Measurements from ENCODE around the gene POP4.

Gene POP4

DNA sequence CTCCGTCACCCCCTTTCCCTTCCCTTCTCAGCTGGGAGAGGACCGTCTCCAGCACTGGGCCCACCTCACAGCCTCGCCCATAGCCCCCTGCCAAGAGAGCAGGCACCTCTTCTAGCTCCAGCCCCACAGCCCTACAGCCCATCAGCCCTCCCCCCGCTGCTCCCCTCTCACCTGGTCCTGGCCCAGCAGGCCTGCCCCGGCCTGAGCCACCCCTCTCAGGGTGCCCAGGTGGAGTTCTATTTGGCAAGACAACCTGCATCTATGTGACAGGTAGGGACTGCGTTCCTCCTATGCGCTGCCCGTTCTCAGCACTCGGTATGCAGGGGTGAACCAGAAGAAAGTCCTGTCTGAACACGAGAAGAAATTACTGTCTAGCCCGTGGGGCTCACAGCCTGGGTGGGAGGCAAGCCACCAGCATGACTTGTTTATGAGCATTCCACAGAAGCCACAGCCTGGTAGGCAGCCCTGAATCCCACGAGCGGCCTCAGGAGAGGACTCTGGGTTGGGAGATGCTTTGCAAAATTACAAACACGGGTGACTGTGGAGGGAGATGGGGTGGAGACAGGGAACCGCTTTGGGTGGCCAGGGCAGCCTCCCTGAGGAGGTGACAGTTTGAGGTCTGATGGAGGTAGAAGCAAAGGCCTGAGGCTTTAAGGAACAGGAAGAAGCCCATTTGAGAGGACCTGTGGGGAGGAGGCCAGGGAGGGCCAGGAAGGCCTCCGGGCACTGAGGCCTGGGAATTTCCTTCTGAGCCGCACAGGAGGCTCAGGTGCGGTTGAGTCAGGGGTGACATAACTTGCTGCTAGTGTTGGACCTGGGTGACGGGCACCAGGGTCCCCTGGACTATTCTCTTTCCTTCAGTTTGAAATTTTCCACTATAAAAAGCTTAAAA, 58.0 kb downstream of the POP4 start (continued):
- TF ChIP-seq, protein P1, sequence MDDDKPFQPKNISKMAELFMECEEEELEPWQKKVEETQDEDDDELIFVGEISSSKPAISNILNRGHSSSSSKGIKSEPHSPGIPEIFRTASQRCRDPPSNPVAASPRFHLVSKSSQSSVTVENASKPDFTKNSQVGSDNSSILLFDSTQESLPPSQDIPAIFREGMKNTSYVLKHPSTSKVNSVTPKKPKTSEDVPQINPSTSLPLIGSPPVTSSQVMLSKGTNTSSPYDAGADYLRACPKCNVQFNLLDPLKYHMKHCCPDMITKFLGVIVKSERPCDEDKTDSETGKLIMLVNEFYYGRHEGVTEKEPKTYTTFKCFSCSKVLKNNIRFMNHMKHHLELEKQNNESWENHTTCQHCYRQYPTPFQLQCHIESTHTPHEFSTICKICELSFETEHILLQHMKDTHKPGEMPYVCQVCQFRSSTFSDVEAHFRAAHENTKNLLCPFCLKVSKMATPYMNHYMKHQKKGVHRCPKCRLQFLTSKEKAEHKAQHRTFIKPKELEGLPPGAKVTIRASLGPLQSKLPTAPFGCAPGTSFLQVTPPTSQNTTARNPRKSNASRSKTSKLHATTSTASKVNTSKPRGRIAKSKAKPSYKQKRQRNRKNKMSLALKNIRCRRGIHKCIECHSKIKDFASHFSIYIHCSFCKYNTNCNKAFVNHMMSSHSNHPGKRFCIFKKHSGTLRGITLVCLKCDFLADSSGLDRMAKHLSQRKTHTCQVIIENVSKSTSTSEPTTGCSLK (tag by site-specific recombination; IDR thresholded peaks at IDR 0.05) = no peak
- peak; percentile 16; the same call in 1 of the 2 replicates for TF ChIP-seq ZNF692 (tag by site-specific recombination; IDR thresholded peaks at IDR 0.05)
- peak; percentile 28; the same call in 1 of the 2 replicates for TF ChIP-seq ZBTB20 (tag by site-specific recombination; IDR thresholded peaks at IDR 0.05)
- no peak for TF ChIP-seq ZNF184 (tag by site-specific recombination; IDR thresholded peaks at IDR 0.05)
- TF ChIP-seq KLF16 (tag by site-specific recombination; IDR thresholded peaks at IDR 0.05) = no peak
- no peak for TF ChIP-seq ZNF747 (tag by site-specific recombination; IDR thresholded peaks at IDR 0.05)
- TF ChIP-seq ZNF837 (tag by site-specific recombination; IDR thresholded peaks at IDR 0.05) = no peak
- TF ChIP-seq, protein P2, sequence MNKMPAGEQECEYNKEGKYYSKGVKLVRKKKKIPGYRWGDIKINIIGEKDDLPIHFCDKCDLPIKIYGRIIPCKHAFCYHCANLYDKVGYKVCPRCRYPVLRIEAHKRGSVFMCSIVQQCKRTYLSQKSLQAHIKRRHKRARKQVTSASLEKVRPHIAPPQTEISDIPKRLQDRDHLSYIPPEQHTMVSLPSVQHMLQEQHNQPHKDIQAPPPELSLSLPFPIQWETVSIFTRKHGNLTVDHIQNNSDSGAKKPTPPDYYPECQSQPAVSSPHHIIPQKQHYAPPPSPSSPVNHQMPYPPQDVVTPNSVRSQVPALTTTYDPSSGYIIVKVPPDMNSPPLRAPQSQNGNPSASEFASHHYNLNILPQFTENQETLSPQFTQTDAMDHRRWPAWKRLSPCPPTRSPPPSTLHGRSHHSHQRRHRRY (tag by site-specific recombination; IDR thresholded peaks at IDR 0.05) = 0 out of 2 replicates have a peak, but pooled peaks have one; percentile 6
- no peak for TF ChIP-seq ZNF114 (tag by site-specific recombination; IDR thresholded peaks at IDR 0.05)
- TF ChIP-seq YY2 (tag by site-specific recombination; IDR thresholded peaks at IDR 0.05) = no peak
- TF ChIP-seq, protein P3, sequence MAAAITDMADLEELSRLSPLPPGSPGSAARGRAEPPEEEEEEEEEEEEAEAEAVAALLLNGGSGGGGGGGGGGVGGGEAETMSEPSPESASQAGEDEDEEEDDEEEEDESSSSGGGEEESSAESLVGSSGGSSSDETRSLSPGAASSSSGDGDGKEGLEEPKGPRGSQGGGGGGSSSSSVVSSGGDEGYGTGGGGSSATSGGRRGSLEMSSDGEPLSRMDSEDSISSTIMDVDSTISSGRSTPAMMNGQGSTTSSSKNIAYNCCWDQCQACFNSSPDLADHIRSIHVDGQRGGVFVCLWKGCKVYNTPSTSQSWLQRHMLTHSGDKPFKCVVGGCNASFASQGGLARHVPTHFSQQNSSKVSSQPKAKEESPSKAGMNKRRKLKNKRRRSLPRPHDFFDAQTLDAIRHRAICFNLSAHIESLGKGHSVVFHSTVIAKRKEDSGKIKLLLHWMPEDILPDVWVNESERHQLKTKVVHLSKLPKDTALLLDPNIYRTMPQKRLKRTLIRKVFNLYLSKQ (tag by site-specific recombination; IDR thresholded peaks at IDR 0.05; ENCODE audit: borderline replicate concordance) = no peak
- no peak for TF ChIP-seq ZNF26 (tag by site-specific recombination; IDR thresholded peaks at IDR 0.05)
- no peak for TF ChIP-seq ZNF24 (tag by site-specific recombination; IDR thresholded peaks at IDR 0.05)
- no peak for TF ChIP-seq ZNF121 (tag by site-specific recombination; IDR thresholded peaks at IDR 0.05)
- no peak for TF ChIP-seq ZNF623 (tag by site-specific recombination; IDR thresholded peaks at IDR 0.05)
- peak; percentile 75; the same call in 1 of the 2 replicates for TF ChIP-seq ZNF133 (tag by site-specific recombination; IDR thresholded peaks at IDR 0.05)
- no peak for TF ChIP-seq ZNF169 (tag by site-specific recombination; IDR thresholded peaks at IDR 0.05)
- TF ChIP-seq ZNF501 (tag by site-specific recombination; IDR thresholded peaks at IDR 0.05) = no peak
- TF ChIP-seq ZNF658 (tag by site-specific recombination; IDR thresholded peaks at IDR 0.05) = no peak
- no peak for TF ChIP-seq ZNF140 (tag by site-specific recombination; IDR thresholded peaks at IDR 0.05)
- TF ChIP-seq ZNF585B (tag by site-specific recombination; IDR thresholded peaks at IDR 0.05) = no peak
- TF ChIP-seq ZNF629 (tag by site-specific recombination; IDR thresholded peaks at IDR 0.05) = no peak
- TF ChIP-seq, protein P4, sequence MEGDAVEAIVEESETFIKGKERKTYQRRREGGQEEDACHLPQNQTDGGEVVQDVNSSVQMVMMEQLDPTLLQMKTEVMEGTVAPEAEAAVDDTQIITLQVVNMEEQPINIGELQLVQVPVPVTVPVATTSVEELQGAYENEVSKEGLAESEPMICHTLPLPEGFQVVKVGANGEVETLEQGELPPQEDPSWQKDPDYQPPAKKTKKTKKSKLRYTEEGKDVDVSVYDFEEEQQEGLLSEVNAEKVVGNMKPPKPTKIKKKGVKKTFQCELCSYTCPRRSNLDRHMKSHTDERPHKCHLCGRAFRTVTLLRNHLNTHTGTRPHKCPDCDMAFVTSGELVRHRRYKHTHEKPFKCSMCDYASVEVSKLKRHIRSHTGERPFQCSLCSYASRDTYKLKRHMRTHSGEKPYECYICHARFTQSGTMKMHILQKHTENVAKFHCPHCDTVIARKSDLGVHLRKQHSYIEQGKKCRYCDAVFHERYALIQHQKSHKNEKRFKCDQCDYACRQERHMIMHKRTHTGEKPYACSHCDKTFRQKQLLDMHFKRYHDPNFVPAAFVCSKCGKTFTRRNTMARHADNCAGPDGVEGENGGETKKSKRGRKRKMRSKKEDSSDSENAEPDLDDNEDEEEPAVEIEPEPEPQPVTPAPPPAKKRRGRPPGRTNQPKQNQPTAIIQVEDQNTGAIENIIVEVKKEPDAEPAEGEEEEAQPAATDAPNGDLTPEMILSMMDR (tag by site-specific recombination; IDR thresholded peaks at IDR 0.05) = no peak
- TF ChIP-seq ZNF544 (tag by site-specific recombination; IDR thresholded peaks at IDR 0.05) = no peak
- TF ChIP-seq ZNF391 (tag by site-specific recombination; IDR thresholded peaks at IDR 0.05; ENCODE audit: borderline replicate concordance, low read depth) = no peak
- no peak for TF ChIP-seq KLF7 (tag by site-specific recombination; IDR thresholded peaks at IDR 0.05; ENCODE audit: borderline replicate concordance)
- TF ChIP-seq ZNF600 (tag by site-specific recombination; IDR thresholded peaks at IDR 0.05) = no peak
- TF ChIP-seq SP7 (tag by site-specific recombination; IDR thresholded peaks at IDR 0.05) = no peak
- no peak for TF ChIP-seq SCRT2 (tag by site-specific recombination; IDR thresholded peaks at IDR 0.05)

Measured in HEK293 (cell line).